Coronary artery (tissue), 2 donors: ENCODE results near the gene ANKRD60.

Experiments used
- DNase-seq: peaks from one replicate; pipeline ENCODE4 v3.0.0-alpha.2; 2017; ENCODE audit warnings: low spot score
- H3K27ac ChIP-seq, 2 donors: fragments of 200-600 bp; sonication (generic); one replicate each; pipeline ENCODE4 v1.5.1; 2016 to 2019
- H3K4me3 ChIP-seq: fragments of 200-600 bp; sonication (generic); 2 replicates; pipeline ENCODE4 v1.5.1; 2016; ENCODE audit warnings: mild to moderate bottlenecking, moderate library complexity
- TF ChIP-seq, protein P1 (sequence below): fragments of 200-600 bp; sonication (generic); IDR thresholded peaks from one replicate; pipeline ENCODE4 v1.5.1; 2019; ENCODE audit warnings: antibody characterized with exemption

Gene ANKRD60

DNA sequence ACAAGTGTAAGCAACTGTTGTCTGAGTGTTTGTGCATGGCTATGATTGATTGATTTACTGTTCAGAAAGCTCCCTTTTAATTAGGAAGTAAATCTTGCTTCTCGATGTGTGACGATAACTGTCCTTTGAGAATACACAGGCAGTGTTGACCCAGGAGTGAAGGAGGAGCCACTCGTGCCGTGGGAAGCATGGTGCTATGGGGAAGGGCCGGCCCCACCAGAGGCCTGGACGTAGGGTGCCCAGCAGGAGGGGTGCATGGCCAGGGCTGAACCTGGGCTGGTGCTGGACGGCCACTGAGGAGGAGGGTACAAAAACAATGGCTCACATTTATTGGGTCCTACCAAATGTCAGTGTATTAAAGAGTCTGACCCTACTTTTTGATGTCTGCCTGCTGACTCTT is 60.7 kb downstream of the ANKRD60 start:
- no peak overlapping the region for H3K27ac ChIP-seq
- no peak overlapping the region for H3K4me3 ChIP-seq
- TF ChIP-seq, protein P1, sequence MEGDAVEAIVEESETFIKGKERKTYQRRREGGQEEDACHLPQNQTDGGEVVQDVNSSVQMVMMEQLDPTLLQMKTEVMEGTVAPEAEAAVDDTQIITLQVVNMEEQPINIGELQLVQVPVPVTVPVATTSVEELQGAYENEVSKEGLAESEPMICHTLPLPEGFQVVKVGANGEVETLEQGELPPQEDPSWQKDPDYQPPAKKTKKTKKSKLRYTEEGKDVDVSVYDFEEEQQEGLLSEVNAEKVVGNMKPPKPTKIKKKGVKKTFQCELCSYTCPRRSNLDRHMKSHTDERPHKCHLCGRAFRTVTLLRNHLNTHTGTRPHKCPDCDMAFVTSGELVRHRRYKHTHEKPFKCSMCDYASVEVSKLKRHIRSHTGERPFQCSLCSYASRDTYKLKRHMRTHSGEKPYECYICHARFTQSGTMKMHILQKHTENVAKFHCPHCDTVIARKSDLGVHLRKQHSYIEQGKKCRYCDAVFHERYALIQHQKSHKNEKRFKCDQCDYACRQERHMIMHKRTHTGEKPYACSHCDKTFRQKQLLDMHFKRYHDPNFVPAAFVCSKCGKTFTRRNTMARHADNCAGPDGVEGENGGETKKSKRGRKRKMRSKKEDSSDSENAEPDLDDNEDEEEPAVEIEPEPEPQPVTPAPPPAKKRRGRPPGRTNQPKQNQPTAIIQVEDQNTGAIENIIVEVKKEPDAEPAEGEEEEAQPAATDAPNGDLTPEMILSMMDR, result no peak
- no peak for DNase-seq
